D721Med (cell line): ENCODE results near the gene TNS1.

Source experiments
- DNase-seq: peaks from one replicate; pipeline ENCODE4 v3.0.0; 2011; ENCODE audit warnings: low spot score; ENCODE audit not compliant: insufficient read length
- FAIRE-seq: peaks from 2 replicates; lab custom pipeline; 2011; peaks lifted over from hg19 to GRCh38; lab: Jason Lieb, UNC
- TF ChIP-seq, protein P1 (sequence below): IDR thresholded peaks from 2 replicates; pipeline ENCODE4 v1.5.1; 2012; ENCODE audit warnings: mild to moderate bottlenecking, control low read depth; ENCODE audit not compliant: insufficient read depth; ENCODE audit errors: missing control alignments

The TNS1 gene

DNA sequence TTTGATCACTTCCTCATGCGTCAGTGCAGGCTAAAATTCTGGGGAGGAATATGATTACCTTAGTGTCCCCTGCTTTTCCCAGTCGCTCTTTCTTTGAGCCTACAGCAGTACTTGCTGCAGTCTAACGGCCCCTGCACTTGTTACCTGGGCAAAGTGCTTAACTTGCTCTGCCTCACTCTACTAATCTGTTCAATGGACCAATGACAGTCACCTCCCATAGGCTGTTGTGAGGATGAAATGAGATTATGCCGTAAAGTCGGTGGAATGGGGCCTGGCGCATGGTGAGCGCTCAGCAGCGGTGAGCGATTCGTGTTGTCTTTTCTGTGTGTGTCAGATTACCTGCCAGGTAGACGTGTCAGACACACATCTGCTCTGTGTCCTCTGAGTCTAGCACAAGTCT is 5.3 kb downstream of the TNS1 start:
- TF ChIP-seq, protein P1, sequence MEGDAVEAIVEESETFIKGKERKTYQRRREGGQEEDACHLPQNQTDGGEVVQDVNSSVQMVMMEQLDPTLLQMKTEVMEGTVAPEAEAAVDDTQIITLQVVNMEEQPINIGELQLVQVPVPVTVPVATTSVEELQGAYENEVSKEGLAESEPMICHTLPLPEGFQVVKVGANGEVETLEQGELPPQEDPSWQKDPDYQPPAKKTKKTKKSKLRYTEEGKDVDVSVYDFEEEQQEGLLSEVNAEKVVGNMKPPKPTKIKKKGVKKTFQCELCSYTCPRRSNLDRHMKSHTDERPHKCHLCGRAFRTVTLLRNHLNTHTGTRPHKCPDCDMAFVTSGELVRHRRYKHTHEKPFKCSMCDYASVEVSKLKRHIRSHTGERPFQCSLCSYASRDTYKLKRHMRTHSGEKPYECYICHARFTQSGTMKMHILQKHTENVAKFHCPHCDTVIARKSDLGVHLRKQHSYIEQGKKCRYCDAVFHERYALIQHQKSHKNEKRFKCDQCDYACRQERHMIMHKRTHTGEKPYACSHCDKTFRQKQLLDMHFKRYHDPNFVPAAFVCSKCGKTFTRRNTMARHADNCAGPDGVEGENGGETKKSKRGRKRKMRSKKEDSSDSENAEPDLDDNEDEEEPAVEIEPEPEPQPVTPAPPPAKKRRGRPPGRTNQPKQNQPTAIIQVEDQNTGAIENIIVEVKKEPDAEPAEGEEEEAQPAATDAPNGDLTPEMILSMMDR: no peak
- FAIRE-seq: no peak

DNA sequence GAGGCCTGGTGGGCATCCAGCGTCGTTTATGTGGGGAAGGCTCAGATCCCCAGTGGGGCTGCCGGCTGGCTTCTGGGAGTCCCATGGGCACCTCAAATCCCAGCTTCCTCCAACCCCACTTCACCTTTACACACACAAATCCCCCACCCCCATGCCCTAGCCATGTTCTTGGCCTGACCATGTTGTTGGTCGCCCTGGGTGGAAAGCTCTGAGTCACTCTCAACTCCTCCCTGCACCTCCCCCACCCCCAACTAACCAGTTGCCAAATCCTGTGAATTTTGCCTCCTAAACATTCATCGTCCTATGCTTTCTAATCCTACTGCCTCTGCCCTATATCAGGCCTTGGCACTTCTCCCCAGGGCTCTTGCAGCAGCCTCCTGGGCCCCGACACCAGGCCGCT is 6.4 kb downstream of the TNS1 start:
- FAIRE-seq (no peak), DNase-seq (no peak)
- TF ChIP-seq, protein P1: no peak

More for the DNA sequence above, 5.3 kb downstream of the TNS1 start:
- no peak for DNase-seq

DNA sequence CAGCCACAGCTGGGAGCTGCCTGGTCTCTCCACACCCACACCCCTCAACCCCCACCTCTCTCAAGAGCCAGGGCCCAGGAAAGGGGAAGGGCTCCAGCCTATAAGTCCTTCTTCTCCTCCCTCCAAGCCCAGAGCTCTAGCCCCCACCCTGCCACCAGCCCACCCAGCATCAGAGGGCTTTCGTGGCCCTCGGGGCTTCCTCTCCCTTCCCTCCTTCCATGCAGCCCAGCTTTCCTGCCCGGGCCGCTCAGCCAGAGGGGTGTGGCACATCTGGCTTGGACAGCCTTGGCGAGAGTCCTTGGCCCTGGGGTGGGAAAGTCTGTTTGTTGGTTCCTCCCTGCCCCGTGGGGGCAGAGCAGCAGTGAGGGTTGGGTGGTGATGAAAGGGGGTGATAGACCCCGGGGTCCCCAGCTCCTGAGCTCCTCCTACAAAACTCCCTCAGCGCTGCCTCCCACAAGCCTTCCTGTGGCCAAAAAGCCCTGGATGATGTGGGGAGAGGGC is 7.0 kb downstream of the TNS1 start:
- no peak for DNase-seq
- FAIRE-seq: no peak
- TF ChIP-seq, protein P1: no peak

DNA sequence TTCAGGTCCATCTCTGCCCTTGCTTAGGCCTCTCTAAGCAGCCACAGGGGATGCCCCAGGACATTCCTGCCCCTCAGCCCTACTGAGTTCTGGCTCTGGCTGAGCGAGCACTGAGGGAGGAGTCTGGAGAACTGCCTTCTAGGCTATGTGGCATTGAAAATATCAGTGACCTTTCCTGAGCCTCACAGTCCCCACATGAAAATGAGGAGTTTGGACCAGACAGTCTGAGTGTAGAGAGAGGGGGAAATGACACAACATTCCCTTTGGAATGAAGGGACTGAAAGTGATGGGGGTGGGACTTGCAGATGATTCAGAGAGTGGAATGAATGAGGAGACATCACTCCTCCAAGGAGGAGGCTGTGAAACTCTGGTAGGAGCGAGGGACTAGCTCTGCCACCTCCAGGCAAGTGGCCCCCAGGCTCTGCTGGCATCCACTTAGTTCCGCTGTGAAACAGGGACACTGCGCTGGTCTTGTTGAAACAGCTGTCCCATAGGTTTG is 8.0 kb downstream of the TNS1 start:
- FAIRE-seq (no peak), DNase-seq (no peak)
- TF ChIP-seq, protein P1: no peak

DNA sequence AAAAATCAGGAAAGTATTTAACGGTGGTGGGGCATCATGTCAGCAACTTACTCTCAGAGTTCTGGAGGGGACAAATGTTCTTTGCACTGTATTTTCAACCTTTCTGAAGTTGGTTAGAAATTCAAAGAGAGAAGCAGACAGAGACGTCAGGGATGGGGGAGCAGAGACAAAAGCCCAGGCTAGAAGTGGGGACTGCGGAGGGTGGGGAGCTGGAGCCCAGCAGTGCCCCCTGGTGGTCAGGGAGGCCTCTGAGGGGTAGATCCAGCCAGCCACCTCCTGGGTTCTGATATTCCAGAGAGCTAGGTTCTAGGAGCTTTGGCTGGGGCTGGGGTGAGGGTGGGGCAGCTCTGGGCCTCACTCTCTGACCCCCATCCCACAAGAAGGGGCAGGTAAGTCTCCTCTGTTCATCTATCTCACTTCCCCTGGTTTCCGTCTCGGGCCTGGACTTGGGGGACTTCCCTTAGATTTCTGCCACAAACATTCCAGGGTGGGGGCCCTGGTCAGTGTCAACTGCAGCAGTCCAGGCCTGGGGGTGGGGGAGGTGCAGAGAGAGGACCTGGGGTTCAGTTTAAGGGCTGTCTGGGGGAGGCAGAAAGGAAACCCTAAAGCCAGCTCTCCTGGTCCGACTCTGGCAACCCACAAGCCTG is 8.9 kb downstream of the TNS1 start:
- no peak for FAIRE-seq
- DNase-seq: no peak
- TF ChIP-seq, protein P1: peak; percentile 55

DNA sequence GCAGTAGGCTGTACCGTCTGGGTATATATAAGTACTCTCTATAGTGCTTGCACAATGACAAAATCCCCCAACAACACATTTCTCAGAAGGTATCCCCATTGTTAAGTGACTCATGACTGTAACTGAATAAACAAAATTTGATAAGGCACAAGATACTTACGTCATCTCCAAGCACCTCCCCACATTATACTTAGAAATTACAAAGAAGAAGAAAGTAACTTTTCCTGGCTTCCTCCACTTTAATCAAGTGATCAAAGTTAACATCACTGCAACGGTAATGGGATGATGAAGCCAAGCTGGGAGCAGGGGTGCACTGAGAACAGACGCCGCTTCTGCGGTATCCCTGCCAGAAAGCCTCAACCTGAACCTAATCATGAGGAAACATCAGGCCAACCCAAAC is 9.7 kb downstream of the TNS1 start:
- DNase-seq (no peak), FAIRE-seq (no peak)
- TF ChIP-seq, protein P1: no peak

DNA sequence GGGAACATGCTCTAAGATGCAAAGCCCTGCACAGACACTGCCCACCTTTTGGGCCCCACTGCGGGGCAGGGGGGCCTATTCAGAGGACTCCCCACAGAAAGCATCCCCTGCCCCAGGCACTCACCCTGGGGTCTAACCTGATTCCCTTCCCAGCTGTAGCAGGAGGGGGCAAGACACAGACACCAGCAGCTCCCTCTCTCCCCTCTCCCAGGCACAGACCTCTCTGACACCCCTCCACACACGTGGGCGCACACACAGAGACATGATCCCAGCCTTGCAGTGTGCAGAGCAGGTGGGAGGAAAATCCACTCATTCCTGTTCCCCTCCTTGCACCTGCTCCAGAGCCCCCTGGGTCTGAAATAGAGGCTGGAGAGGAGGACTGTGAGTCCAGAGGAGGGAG is 10.7 kb downstream of the TNS1 start:
- DNase-seq: no peak
- TF ChIP-seq, protein P1: no peak
- no peak for FAIRE-seq
